Vagina (tissue), 2 donors: Measurements from ENCODE around the gene CHRNA7. TPM values are rescaled to one million over a fixed set of nuclear protein-coding genes. Genes with fewer than 3 reads are reported as not detected.

Source experiments
- DNase-seq, 2 donors: peaks; one replicate each; pipeline ENCODE4 v3.0.0-alpha.2; 2017; ENCODE audit errors: extremely low spot score in 2 of 2
- H3K27ac ChIP-seq: fragments of 200-600 bp; sonication (generic); one replicate; pipeline ENCODE4 v1.5.1; 2019
- H3K27me3 ChIP-seq: fragments of 200-600 bp; sonication (generic); one replicate; pipeline ENCODE4 v1.5.1; 2019
- H3K36me3 ChIP-seq, 2 donors: fragments of 200-600 bp; sonication (generic); one replicate each; pipeline ENCODE4 v1.5.1; 2017 to 2019
- H3K4me1 ChIP-seq: fragments of 200-600 bp; sonication (generic); one replicate; pipeline ENCODE4 v1.5.1; 2019
- H3K4me3 ChIP-seq, 2 donors: fragments of 200-600 bp; sonication (generic); 1 replicate in 1 of 2; 2 replicates in 1 of 2; pipeline ENCODE4 v1.5.1; 2016 to 2019
- H3K9me3 ChIP-seq: fragments of 200-600 bp; sonication (generic); one replicate; pipeline ENCODE4 v1.5.1; 2019
- CTCF ChIP-seq, 3 experiments: fragments of 450-650 bp in 2 of 3; fragments of 200-600 bp in 1 of 3; sonication (generic) in 1 of 3; IDR thresholded peaks; one replicate each; pipeline ENCODE4 v1.5.1; 2017 to 2019; ENCODE audit warnings: antibody characterized with exemption in 3 of 3, mild to moderate bottlenecking in 2 of 3, moderate library complexity in 2 of 3
- POLR2A ChIP-seq, 2 donors: fragments of 450-650 bp; IDR thresholded peaks; one replicate each; pipeline ENCODE4 v1.6.1; 2017; ENCODE audit warnings: antibody characterized with exemption in 2 of 2, mild to moderate bottlenecking in 2 of 2, moderate library complexity in 2 of 2
- POLR2AphosphoS5 ChIP-seq, 2 donors: sonication (generic); formaldehyde crosslinking; IDR thresholded peaks; one replicate each; pipeline ENCODE4 v1.9.0; 2017; ENCODE audit warnings: antibody characterized with exemption in 2 of 2, mild to moderate bottlenecking in 2 of 2, low read depth in 1 of 2; ENCODE audit not compliant: insufficient read depth in 1 of 2
- intact Hi-C: fragments of 100-400 bp; cut with DNase I; formaldehyde crosslinking; loops from one replicate; pipeline ENCODE4 v1.15.1; 2023
- total RNA-seq: library from RNA; depleted of rRNA; stranded (reverse); fragments of >200 nt; gene quantifications from one replicate; pipeline ENCODE4 v1.2.3, GENCODE V29; 2016

CHRNA7 gene
- total RNA-seq, 1 donor from 2014 or later, result 10.1 TPM

GRCh38 chr15:32057876-32058425 lies 27.6 kb downstream of the CHRNA7 start:
- H3K27ac ChIP-seq, result no peak overlapping the region
- no peaks in the 10 kb centered on the region for H3K4me1 ChIP-seq
- no peak overlapping the region for H3K4me3 ChIP-seq
- TF ChIP-seq CTCF (IDR thresholded peaks at IDR 0.05) (no peak), POLR2A (IDR thresholded peaks at IDR 0.05) (no peak), POLR2AphosphoS5 (IDR thresholded peaks at IDR 0.05; ENCODE audit: insufficient read depth in 1 of 2, low read depth in 1 of 2) (no peak)
- H3K36me3 ChIP-seq, result no peaks in the 10 kb centered on the region
- no peaks in the 10 kb centered on the region for H3K27me3 ChIP-seq
- DNase-seq, result no peak
- no peaks in the 10 kb centered on the region for H3K9me3 ChIP-seq
- intact Hi-C loops, result no loop called here

- Histone ChIP-seq H3K27me3 (no peaks in the 10 kb centered on the region), H3K27ac (no peak overlapping the region), H3K36me3 (no peaks in the 10 kb centered on the region), H3K4me3 (no peak overlapping the region), H3K4me1 (no peaks in the 10 kb centered on the region), H3K9me3 (no peaks in the 10 kb centered on the region)
- TF ChIP-seq POLR2AphosphoS5 (IDR thresholded peaks at IDR 0.05; ENCODE audit: insufficient read depth in 1 of 2, low read depth in 1 of 2) (no peak), CTCF (IDR thresholded peaks at IDR 0.05) (no peak), POLR2A (IDR thresholded peaks at IDR 0.05) (no peak)
- no peak for DNase-seq
- intact Hi-C loops, result no loop called here
Measured at GRCh38 chr15:32060706-32061105, 30.4 kb downstream of the CHRNA7 start.

GRCh38 chr15:32067115-32067514 lies 36.8 kb downstream of the CHRNA7 start:
- Histone ChIP-seq H3K27me3 (no peaks in the 10 kb centered on the region), H3K9me3 (no peaks in the 10 kb centered on the region), H3K4me1 (no peaks in the 10 kb centered on the region), H3K27ac (no peak overlapping the region), H3K36me3 (no peaks in the 10 kb centered on the region), H3K4me3 (no peak overlapping the region)
- TF ChIP-seq CTCF (IDR thresholded peaks at IDR 0.05), result no peak
- no peak for TF ChIP-seq POLR2AphosphoS5 (IDR thresholded peaks at IDR 0.05; ENCODE audit: insufficient read depth in 1 of 2, low read depth in 1 of 2)
- no peak for TF ChIP-seq POLR2A (IDR thresholded peaks at IDR 0.05)
- intact Hi-C loops, result no loop called here
- no peak for DNase-seq

GRCh38 chr15:32089851-32090359 lies 59.6 kb downstream of the CHRNA7 start:
- H3K27ac ChIP-seq, result no peak overlapping the region

More at GRCh38 chr15:32089851-32090359, 59.6 kb downstream of the CHRNA7 start:
- TF ChIP-seq CTCF (IDR thresholded peaks at IDR 0.05) (no peak), POLR2AphosphoS5 (IDR thresholded peaks at IDR 0.05; ENCODE audit: insufficient read depth in 1 of 2, low read depth in 1 of 2) (no peak), POLR2A (IDR thresholded peaks at IDR 0.05) (no peak)
- Histone ChIP-seq H3K36me3 (no peaks in the 10 kb centered on the region), H3K9me3 (no peaks in the 10 kb centered on the region), H3K4me1 (no peaks in the 10 kb centered on the region), H3K4me3 (no peak overlapping the region), H3K27me3 (no peaks in the 10 kb centered on the region)
- no peak for DNase-seq
- intact Hi-C loops, result no loop called here
